Activated CD8-positive, alpha-beta T cell treated with anti-CD3 and anti-CD28 coated beads, Interleukin-2, amount 10 ng/mL, durations not matched to agents 7 days and 5 days (primary cell): ENCODE results near the gene NRG3. TPM values are rescaled to one million over a fixed set of nuclear protein-coding genes. Genes with fewer than 3 reads are reported as not detected.

Experiments
- ATAC-seq: fragments of 150-1000 bp; cut with Tn5 transposase; one replicate; pipeline ENCODE4 v1.10.0; 2021; ENCODE audit warnings: moderate library complexity
- CTCF ChIA-PET: fragments of 350-600 bp; sonication (Branson Sonifier 250); formaldehyde crosslinking; loops from one replicate; lab custom pipeline; 2021; ENCODE audit warnings: antibody characterized with exemption; lab: Charles Lee
- POLR2A ChIA-PET: fragments of 350-600 bp; sonication (Branson Sonifier 250); formaldehyde crosslinking; loops from one replicate; lab custom pipeline; 2021; ENCODE audit warnings: antibody characterized with exemption; lab: Charles Lee
- DNase-seq: peaks from one replicate; pipeline ENCODE4 v3.0.0-alpha.2; 2020
- H3K27ac Mint-ChIP-seq: one replicate; pipeline ENCODE4 v1.8.0; 2021; ENCODE audit warnings: mild to moderate bottlenecking, mixed read lengths
- H3K27me3 Mint-ChIP-seq: one replicate; pipeline ENCODE4 v1.8.0; 2021; ENCODE audit warnings: low read depth, mixed read lengths
- H3K36me3 Mint-ChIP-seq: one replicate; pipeline ENCODE4 v1.8.0; 2021; ENCODE audit warnings: low read depth, mixed read lengths
- H3K4me1 Mint-ChIP-seq: one replicate; pipeline ENCODE4 v1.8.0; 2021; ENCODE audit warnings: low read depth, mixed read lengths
- H3K4me3 Mint-ChIP-seq: one replicate; pipeline ENCODE4 v1.8.0; 2021; ENCODE audit warnings: mild to moderate bottlenecking, mixed read lengths
- H3K9me3 Mint-ChIP-seq: one replicate; pipeline ENCODE4 v1.8.0; 2022; ENCODE audit warnings: mixed read lengths; ENCODE audit not compliant: insufficient read depth
- total RNA-seq, 2 experiments: library from RNA; stranded (reverse); gene quantifications; one replicate each; pipeline ENCODE4 v1.2.3, GENCODE V29; 2021

Gene NRG3
- total RNA-seq, 2 experiments from 2014 or later = not detected

GRCh38 chr10:82544377-82544776 is 669.4 kb downstream of the NRG3 start:
- H3K9me3 Mint-ChIP-seq = no peaks in the 10 kb centered on the region
- H3K4me3 Mint-ChIP-seq = no peak overlapping the region
- no peaks in the 10 kb centered on the region for H3K4me1 Mint-ChIP-seq
- H3K36me3 Mint-ChIP-seq = no peaks in the 10 kb centered on the region
- H3K27me3 Mint-ChIP-seq = no peaks in the 10 kb centered on the region
- ChIA-PET POLR2A (no interaction called here), CTCF (no interaction called here)
- DNase-seq (no peak), ATAC-seq (no peak)
- H3K27ac Mint-ChIP-seq = no peak overlapping the region

DNA sequence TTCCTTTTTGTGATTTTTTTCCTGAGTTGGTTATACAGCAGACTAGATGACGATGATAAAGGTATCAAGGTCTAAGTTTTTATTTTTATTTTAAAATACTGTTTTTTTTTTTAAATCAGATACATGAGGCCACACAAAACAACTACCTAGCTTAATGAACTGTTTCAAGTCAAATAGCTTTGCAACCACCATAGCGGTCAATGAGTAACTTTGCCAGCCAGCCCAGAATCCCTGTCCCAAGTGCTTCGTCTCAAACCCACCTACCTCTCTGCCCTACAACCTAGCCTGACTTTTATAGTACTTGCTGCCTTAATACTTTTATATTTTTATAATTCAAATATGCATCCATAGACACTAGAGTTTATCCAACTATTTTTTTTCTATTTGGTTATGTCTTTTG is 676.5 kb downstream of the NRG3 start:
- Mint-ChIP-seq H3K27me3 (no peaks in the 10 kb centered on the region), H3K4me3 (no peak overlapping the region), H3K9me3 (no peaks in the 10 kb centered on the region), H3K27ac (no peak overlapping the region), H3K36me3 (no peaks in the 10 kb centered on the region), H3K4me1 (no peaks in the 10 kb centered on the region)
- POLR2A ChIA-PET = no interaction called here
- ATAC-seq (no peak), DNase-seq (no peak)
- CTCF ChIA-PET = no interaction called here

DNA sequence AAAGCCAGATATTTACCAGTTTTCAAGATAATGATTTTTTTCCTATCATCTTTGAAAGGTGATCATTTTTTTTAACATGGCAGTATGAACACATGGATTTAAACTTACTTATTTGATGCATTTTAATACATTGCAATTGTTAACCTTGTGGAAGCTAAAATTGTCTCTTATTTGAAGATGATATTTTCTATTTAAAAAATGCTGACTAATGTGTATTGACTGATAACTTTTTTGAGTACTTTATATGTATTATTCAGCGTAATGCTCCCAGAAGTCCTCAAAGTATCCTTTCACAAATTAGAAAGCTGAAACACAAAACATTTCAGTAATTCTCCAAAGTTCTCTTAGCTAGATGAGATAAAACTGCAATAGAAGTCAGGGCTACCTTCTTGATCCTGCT is 677.3 kb downstream of the NRG3 start:
- CTCF ChIA-PET = no interaction called here
- POLR2A ChIA-PET = no interaction called here
- Mint-ChIP-seq H3K27ac (no peak overlapping the region), H3K4me3 (no peak overlapping the region), H3K36me3 (no peaks in the 10 kb centered on the region), H3K9me3 (no peaks in the 10 kb centered on the region), H3K27me3 (no peaks in the 10 kb centered on the region), H3K4me1 (no peaks in the 10 kb centered on the region)
- DNase-seq = no peak
- ATAC-seq = no peak

GRCh38 chr10:82554381-82554780 is 679.4 kb downstream of the NRG3 start:
- Mint-ChIP-seq H3K4me3 (no peak overlapping the region), H3K36me3 (no peaks in the 10 kb centered on the region), H3K27ac (no peak overlapping the region), H3K9me3 (no peaks in the 10 kb centered on the region), H3K27me3 (no peaks in the 10 kb centered on the region), H3K4me1 (no peaks in the 10 kb centered on the region)
- ChIA-PET POLR2A (no interaction called here), CTCF (no interaction called here)
- DNase-seq (no peak), ATAC-seq (no peak)

DNA sequence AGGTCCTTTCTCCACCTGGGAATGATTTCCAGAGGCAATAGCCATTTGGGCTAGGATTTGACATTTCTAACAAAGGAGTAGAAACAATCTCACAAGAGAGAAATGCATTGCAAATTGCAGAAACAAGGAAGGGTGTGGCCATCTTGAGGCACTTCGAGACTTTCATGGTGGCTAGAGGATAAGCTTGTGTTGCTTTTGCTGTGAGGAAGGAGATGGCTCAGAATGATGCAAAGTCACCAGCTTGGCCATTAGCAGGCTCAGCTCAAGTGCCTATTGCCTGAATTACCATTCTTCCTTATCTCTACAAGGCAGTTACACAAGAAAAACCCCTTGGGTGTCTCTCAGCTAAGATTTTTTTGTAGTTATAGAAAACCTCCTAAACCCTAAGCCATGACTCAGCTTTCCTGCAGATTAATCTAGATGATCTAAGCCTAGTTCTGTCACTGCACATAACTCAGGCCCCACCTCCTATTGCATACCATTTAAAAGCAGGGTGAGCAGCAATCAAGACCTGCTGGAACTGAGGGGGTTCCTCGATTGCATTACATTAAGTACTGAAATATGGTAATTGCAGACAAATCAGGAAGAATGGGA is 683.1 kb downstream of the NRG3 start:
- Mint-ChIP-seq H3K4me1 (no peaks in the 10 kb centered on the region), H3K27ac (no peak overlapping the region), H3K36me3 (no peaks in the 10 kb centered on the region), H3K27me3 (no peaks in the 10 kb centered on the region), H3K9me3 (no peaks in the 10 kb centered on the region), H3K4me3 (no peak overlapping the region)
- CTCF ChIA-PET = no interaction called here
- no peak for ATAC-seq
- POLR2A ChIA-PET = no interaction called here
- DNase-seq = no peak

GRCh38 chr10:82564353-82565196 is 689.6 kb downstream of the NRG3 start:
- Mint-ChIP-seq H3K27me3 (no peaks in the 10 kb centered on the region), H3K27ac (no peak overlapping the region), H3K36me3 (no peaks in the 10 kb centered on the region), H3K4me1 (no peaks in the 10 kb centered on the region), H3K9me3 (peaks cover 8% of the 10 kb centered on the region), H3K4me3 (no peak overlapping the region)
- DNase-seq = no peak
- no peak for ATAC-seq
- CTCF ChIA-PET = no interaction called here
- POLR2A ChIA-PET = no interaction called here

GRCh38 chr10:82565197-82565575 is 690.2 kb downstream of the NRG3 start:
- CTCF ChIA-PET = no interaction called here
- no peak overlapping the region for H3K4me3 Mint-ChIP-seq

GRCh38 chr10:82572744-82573143 is 697.8 kb downstream of the NRG3 start:
- Mint-ChIP-seq H3K27ac (no peak overlapping the region), H3K27me3 (no peaks in the 10 kb centered on the region), H3K4me3 (no peak overlapping the region), H3K9me3 (peaks cover 6% of the 10 kb centered on the region), H3K4me1 (no peaks in the 10 kb centered on the region), H3K36me3 (no peaks in the 10 kb centered on the region)
- ChIA-PET POLR2A (no interaction called here), CTCF (no interaction called here)
- DNase-seq = no peak
- no peak for ATAC-seq

More at GRCh38 chr10:82565197-82565575, 690.2 kb downstream of the NRG3 start:
- H3K9me3 Mint-ChIP-seq = peaks cover 8% of the 10 kb centered on the region
- no peak for DNase-seq
- no peak for ATAC-seq
- no peaks in the 10 kb centered on the region for H3K36me3 Mint-ChIP-seq
- no peaks in the 10 kb centered on the region for H3K4me1 Mint-ChIP-seq
- POLR2A ChIA-PET = no interaction called here
- H3K27me3 Mint-ChIP-seq = no peaks in the 10 kb centered on the region
- H3K27ac Mint-ChIP-seq = no peak overlapping the region

DNA sequence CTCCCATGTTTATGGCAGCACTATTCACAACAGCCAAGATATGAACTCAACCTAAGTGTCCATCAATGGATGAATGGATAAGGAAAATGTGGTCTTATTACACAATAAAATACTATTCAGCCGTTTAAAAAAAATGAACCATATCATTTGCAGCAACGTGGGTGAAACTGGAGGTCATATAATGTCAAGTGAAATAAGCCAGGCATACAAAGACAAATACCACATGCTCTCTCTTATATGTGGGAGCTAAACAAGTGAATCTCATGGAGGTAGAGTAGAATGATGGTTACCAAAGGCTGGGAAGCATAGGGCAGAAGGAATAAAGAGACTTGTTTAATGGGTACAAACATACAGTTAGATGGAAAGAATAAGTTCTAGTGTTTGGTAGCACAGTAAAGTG is 699.1 kb downstream of the NRG3 start:
- H3K4me3 Mint-ChIP-seq = no peak overlapping the region
- no peaks in the 10 kb centered on the region for H3K27me3 Mint-ChIP-seq
- no peak for DNase-seq
- no peaks in the 10 kb centered on the region for H3K36me3 Mint-ChIP-seq
- peaks cover 6% of the 10 kb centered on the region for H3K9me3 Mint-ChIP-seq
- no peak overlapping the region for H3K27ac Mint-ChIP-seq
- ChIA-PET CTCF (no interaction called here), POLR2A (no interaction called here)
- no peaks in the 10 kb centered on the region for H3K4me1 Mint-ChIP-seq
- ATAC-seq = no peak

DNA sequence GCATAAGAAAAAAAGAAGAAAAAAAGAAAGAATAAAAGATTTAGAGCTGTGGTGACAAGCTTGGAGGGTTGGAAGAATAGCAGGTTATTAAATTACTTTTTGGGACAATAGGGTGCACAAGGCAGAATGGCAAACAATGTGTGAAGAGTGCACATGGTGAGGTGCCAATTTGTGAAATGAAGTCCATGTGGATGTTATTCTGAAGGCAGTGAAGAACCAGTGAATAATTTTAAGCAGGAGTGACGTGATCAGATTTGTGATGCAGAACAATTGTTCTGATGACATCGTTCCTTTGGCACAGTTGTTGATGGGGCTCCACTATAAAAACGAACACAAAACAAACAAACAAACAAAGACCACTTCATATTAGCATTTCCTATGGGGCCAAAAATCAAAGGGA is 700.3 kb downstream of the NRG3 start:
- H3K9me3 Mint-ChIP-seq = peaks cover 6% of the 10 kb centered on the region
- no peaks in the 10 kb centered on the region for H3K27me3 Mint-ChIP-seq
- DNase-seq (no peak), ATAC-seq (no peak)
- POLR2A ChIA-PET = no interaction called here
- no peak overlapping the region for H3K4me3 Mint-ChIP-seq
- H3K4me1 Mint-ChIP-seq = no peaks in the 10 kb centered on the region
- no peaks in the 10 kb centered on the region for H3K36me3 Mint-ChIP-seq
- H3K27ac Mint-ChIP-seq = no peak overlapping the region
- CTCF ChIA-PET = no interaction called here

- no peak for ATAC-seq
Measured at GRCh38 chr10:82576093-82576492, 701.1 kb downstream of the NRG3 start.

DNA sequence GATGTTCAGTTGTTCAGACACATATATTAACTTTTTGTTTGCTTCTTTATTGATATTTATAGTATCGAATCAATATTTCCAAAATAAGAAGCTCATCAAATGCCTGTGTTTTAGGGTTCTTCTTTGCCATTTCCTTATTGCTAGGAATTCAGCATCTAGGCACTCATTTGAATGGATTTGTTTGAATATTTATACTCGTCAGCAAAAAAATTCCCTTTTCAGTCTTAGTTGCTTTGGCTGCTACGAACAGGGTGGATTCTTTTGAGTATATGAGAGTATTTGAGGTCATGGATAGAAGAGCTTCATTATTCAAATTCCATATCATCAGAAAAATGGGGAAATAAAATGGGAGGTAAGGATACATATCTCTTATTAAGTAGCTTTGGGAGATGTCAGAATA is 706.9 kb downstream of the NRG3 start:
- H3K36me3 Mint-ChIP-seq = no peaks in the 10 kb centered on the region
- POLR2A ChIA-PET = no interaction called here
- peaks cover 3% of the 10 kb centered on the region for H3K9me3 Mint-ChIP-seq
- no peaks in the 10 kb centered on the region for H3K4me1 Mint-ChIP-seq
- DNase-seq = no peak
- no peak for ATAC-seq
- H3K4me3 Mint-ChIP-seq = no peak overlapping the region
- no peak overlapping the region for H3K27ac Mint-ChIP-seq
- no peaks in the 10 kb centered on the region for H3K27me3 Mint-ChIP-seq
- CTCF ChIA-PET = no interaction called here

More at GRCh38 chr10:82576093-82576492, 701.1 kb downstream of the NRG3 start:
- Mint-ChIP-seq H3K27ac (no peak overlapping the region), H3K4me1 (no peaks in the 10 kb centered on the region), H3K9me3 (peaks cover 6% of the 10 kb centered on the region), H3K27me3 (no peaks in the 10 kb centered on the region), H3K4me3 (no peak overlapping the region), H3K36me3 (no peaks in the 10 kb centered on the region)
- no peak for DNase-seq
- ChIA-PET CTCF (no interaction called here), POLR2A (no interaction called here)
